HCT116 (cell line): ENCODE data around the gene TMC6. TPM values are rescaled to one million over a fixed set of nuclear protein-coding genes. Genes with fewer than 3 reads are reported as not detected.

Experiments used
- ATAC-seq: fragments of 200-7000 bp; cut with Tn5 transposase; 2 replicates; pipeline ENCODE4 v1.9.1; 2020; ENCODE audit warnings: mild to moderate bottlenecking, moderate library complexity
- BruUV-seq: library from RNA; stranded (reverse); fragments of 400-500 nt; replicated peaks from 2 replicates; lab custom pipeline; 2021; lab: Mats Ljungman, UMichigan
- CTCF ChIA-PET: fragments of 300-600 bp; sonication (Branson Sonifier 250); formaldehyde crosslinking; loops from one replicate; lab custom pipeline; 2021; ENCODE audit warnings: antibody characterized with exemption; lab: Charles Lee
- POLR2A ChIA-PET: fragments of 300-600, 350-600 bp; sonication (Branson Sonifier 250); formaldehyde crosslinking; loops from one replicate; lab custom pipeline; 2021; ENCODE audit warnings: antibody characterized with exemption; lab: Charles Lee
- RAD21 ChIA-PET, 2 experiments: fragments of 300-600 bp; sonication (Branson Sonifier 250); formaldehyde crosslinking; loops; one replicate each; lab custom pipeline; 2023; ENCODE audit warnings: low total read pairs in 2 of 2; ENCODE audit not compliant: uncharacterized antibody in 2 of 2, unreplicated experiment in 2 of 2, low non-redundant PET in 1 of 2; lab: Charles Lee
- DNase-seq: peaks from one replicate; pipeline ENCODE4 v3.0.0-alpha.2; 2010; ENCODE audit warnings: low read depth, low spot score
- H2AFZ ChIP-seq: fragments of 200-600 bp; shearing (Covaris generic), sonication (generic); 2 replicates; pipeline ENCODE4 v1.6.1; 2017; ENCODE audit warnings: low read depth, mixed run types, mixed read lengths, antibody characterized with exemption, low read length; ENCODE audit not compliant: poor library complexity, severe bottlenecking
- H3K27ac ChIP-seq: 2 replicates; pipeline ENCODE4 v1.5.1; 2012; ENCODE audit warnings: low read depth, low read length
- H3K27me3 ChIP-seq: fragments of 200-600 bp; sonication (generic); 2 replicates; pipeline ENCODE4 v1.6.1; 2016; ENCODE audit warnings: mixed run types, low read length, mixed read lengths; ENCODE audit not compliant: insufficient read depth
- H3K36me3 ChIP-seq, 2 experiments: fragments of 200-500 bp in 1 of 2; fragments of 200-600 bp in 1 of 2; sonication (Bioruptor generic) in 1 of 2; sonication (generic) in 1 of 2; 2 replicates each; pipeline versions ENCODE4 v1.5.1 to v1.6.1; 2014 to 2016; ENCODE audit warnings: low read length in 2 of 2, inconsistent platforms in 1 of 2, mixed read lengths in 1 of 2, mixed run types in 1 of 2; ENCODE audit not compliant: insufficient read depth in 2 of 2, control insufficient read depth in 1 of 2
- H3K4me1 ChIP-seq, 2 experiments: fragments of 200-600 bp in 1 of 2; sonication (generic) in 1 of 2; 2 replicates each; pipeline versions ENCODE4 v1.5.1 to v1.6.1; 2012 to 2017; ENCODE audit warnings: low read length in 2 of 2, inconsistent platforms in 1 of 2, mild to moderate bottlenecking in 1 of 2, mixed read lengths in 1 of 2, mixed run types in 1 of 2, moderate library complexity in 1 of 2; ENCODE audit not compliant: insufficient read depth in 2 of 2, control insufficient read depth in 1 of 2
- H3K4me2 ChIP-seq: fragments of 200-600 bp; sonication (generic); 2 replicates; pipeline ENCODE4 v1.6.1; 2017; ENCODE audit warnings: mixed run types, low read length, mixed read lengths
- H3K4me3 ChIP-seq, 2 experiments: fragments of 200-600 bp in 1 of 2; sonication (generic) in 1 of 2; replicated peaks in 1 of 2; 2 replicates each; pipeline ENCODE4 v1.5.1; 2011 to 2016; ENCODE audit warnings: low read length in 2 of 2, control low read depth in 1 of 2, low read depth in 1 of 2, mild to moderate bottlenecking in 1 of 2, mixed read lengths in 1 of 2, mixed run types in 1 of 2
- H3K79me2 ChIP-seq: fragments of 200-600 bp; sonication (generic); 2 replicates; pipeline ENCODE4 v1.6.1; 2017; ENCODE audit warnings: mild to moderate bottlenecking, mixed run types, low read length, moderate library complexity, mixed read lengths; ENCODE audit not compliant: insufficient read depth
- H3K9ac ChIP-seq: fragments of 200-600 bp; sonication (generic); 2 replicates; pipeline ENCODE4 v1.6.1; 2016; ENCODE audit warnings: low read length, mixed read lengths
- H3K9me2 ChIP-seq: fragments of 200-600 bp; sonication (generic), shearing (Covaris generic); 2 replicates; pipeline ENCODE4 v1.6.1; 2017; ENCODE audit warnings: mixed run types, mild to moderate bottlenecking, moderate library complexity; ENCODE audit not compliant: insufficient read depth
- H3K9me3 ChIP-seq, 2 experiments: fragments of 200-500 bp in 1 of 2; fragments of 200-600 bp in 1 of 2; sonication (Bioruptor generic) in 1 of 2; sonication (generic) in 1 of 2; 2 replicates each; pipeline ENCODE4 v1.6.1; 2014 to 2017; ENCODE audit warnings: low read length in 2 of 2, mixed read lengths in 2 of 2, inconsistent platforms in 1 of 2, low read depth in 1 of 2, mild to moderate bottlenecking in 1 of 2, mixed run types in 1 of 2, moderate library complexity in 1 of 2; ENCODE audit not compliant: control insufficient read depth in 1 of 2, insufficient read depth in 1 of 2
- H4K20me1 ChIP-seq: fragments of 200-600 bp; sonication (generic), shearing (Covaris generic); 2 replicates; pipeline ENCODE4 v1.6.1; 2017; ENCODE audit warnings: mixed run types, mild to moderate bottlenecking, moderate library complexity; ENCODE audit not compliant: insufficient read depth
- CBX3 ChIP-seq: IDR thresholded peaks from 2 replicates; pipeline ENCODE4 v1.6.1; 2012; ENCODE audit warnings: low read depth
- CEBPB ChIP-seq: IDR thresholded peaks from 2 replicates; pipeline ENCODE4 v1.6.1; 2012; ENCODE audit warnings: low read depth
- CTCF ChIP-seq, 3 experiments: fragments of 200-600 bp in 1 of 3; sonication (generic) in 1 of 3; IDR thresholded peaks in 2 of 3; conservative IDR thresholded peaks in 1 of 3; 2 replicates each; pipeline ENCODE4 v1.5.1; 2012 to 2017; ENCODE audit warnings: low read depth in 2 of 3, low read length in 2 of 3, antibody characterized with exemption in 1 of 3, borderline replicate concordance in 1 of 3, control low read depth in 1 of 3, mild to moderate bottlenecking in 1 of 3, mixed read lengths in 1 of 3, mixed run types in 1 of 3, moderate library complexity in 1 of 3; ENCODE audit not compliant: insufficient read depth in 1 of 3
- ELF1 ChIP-seq: IDR thresholded peaks from 2 replicates; pipeline ENCODE4 v1.6.1; 2012; ENCODE audit warnings: low read depth, borderline replicate concordance
- EZH2 ChIP-seq: fragments of 200-600 bp; sonication (generic); IDR thresholded peaks from 2 replicates; pipeline ENCODE4 v1.6.1; 2017; ENCODE audit warnings: antibody characterized with exemption, mixed run types
- EZH2phosphoT487 ChIP-seq: fragments of 200-600 bp; IDR thresholded peaks from 2 replicates; pipeline ENCODE4 v1.6.1; 2018; ENCODE audit warnings: antibody characterized with exemption, borderline replicate concordance
- MAX ChIP-seq: IDR thresholded peaks from 2 replicates; pipeline ENCODE4 v1.6.1; 2012
- POLR2AphosphoS5 ChIP-seq: IDR thresholded peaks from 2 replicates; pipeline ENCODE4 v1.6.1; 2011; ENCODE audit warnings: mild to moderate bottlenecking, low read depth, low read length, moderate library complexity
- RAD21 ChIP-seq: IDR thresholded peaks from 2 replicates; pipeline ENCODE4 v1.6.1; 2012; ENCODE audit warnings: low read depth, mild to moderate bottlenecking
- SIN3A ChIP-seq: IDR thresholded peaks from 2 replicates; pipeline ENCODE4 v1.6.1; 2012; ENCODE audit warnings: low read depth
- SP1 ChIP-seq: IDR thresholded peaks from 2 replicates; pipeline ENCODE4 v1.6.1; 2012; ENCODE audit warnings: low read depth
- SRF ChIP-seq: IDR thresholded peaks from 2 replicates; pipeline ENCODE4 v1.6.1; 2012; ENCODE audit warnings: low read depth
- TCF7L2 ChIP-seq: IDR thresholded peaks from 2 replicates; pipeline ENCODE4 v1.7.0; 2011; ENCODE audit warnings: borderline replicate concordance, inconsistent platforms; ENCODE audit not compliant: insufficient read depth, insufficient read length; ENCODE audit errors: extremely low read depth
- YY1 ChIP-seq: IDR thresholded peaks from 2 replicates; pipeline ENCODE4 v1.6.1; 2011; ENCODE audit warnings: low read length, low read depth, moderate library complexity, mild to moderate bottlenecking; ENCODE audit not compliant: insufficient replicate concordance; ENCODE audit errors: extremely low read depth
- ZFX ChIP-seq: fragments of 450-650 bp; IDR thresholded peaks from 2 replicates; pipeline ENCODE4 v1.6.1; 2017
- intact Hi-C: fragments of 100-400 bp; cut with micrococcal nuclease; formaldehyde crosslinking; loops from 2 replicates; pipeline ENCODE4 v1.10.0; 2022
- total RNA-seq: library from RNA; stranded (reverse); gene quantifications from one replicate; pipeline ENCODE4 v1.2.1, GENCODE V29; 2021; ENCODE audit not compliant: unreplicated experiment

Gene TMC6
- total RNA-seq, 1 experiment from 2014 or later, result 142 TPM

- intact Hi-C loops, result loop anchor here (1.0 to 10.0 kb wide), 3 partner anchors 64 to 313 kb away; no protein-coding TSS in a partner anchor
- POLR2A ChIA-PET, result interaction anchor here (1.0 to 1.2 kb wide), 2 partner anchors 63 to 75 kb away, joined by 3 read pairs; partner anchors contain the start of gene TK1
- no peaks in the 10 kb centered on the region for H3K79me2 ChIP-seq
- no TSS peak for BruUV-seq
- H3K9ac ChIP-seq, result no peak overlapping the region
- no peak for DNase-seq
- RAD21 ChIA-PET, result interaction anchor here in 1 of 2 experiments (1.1 to 1.2 kb wide), 2 partner anchors 65 to 139 kb away, joined by 4 to 6 read pairs; no protein-coding TSS in a partner anchor
- H3K27ac ChIP-seq, result no peak overlapping the region
- H3K4me2 ChIP-seq, result no peak overlapping the region
- no peak overlapping the region for H2AFZ ChIP-seq
- no peaks in the 10 kb centered on the region for H3K36me3 ChIP-seq
- no peak for TF ChIP-seq MAX
- TF ChIP-seq CEBPB, result no peak
- no peak for TF ChIP-seq EZH2
- TF ChIP-seq SP1, result no peak
- TF ChIP-seq SRF, result no peak
- H3K4me1 ChIP-seq, result peaks cover 0 to 4% of the 10 kb centered on the region in 2 experiments; a peak in 1 of 4 replicates
- 0 out of 2 replicates have a peak, but pooled peaks have one; percentile 1 for ATAC-seq
- no peaks in the 10 kb centered on the region for H3K9me2 ChIP-seq
- H3K4me3 ChIP-seq, result no peak overlapping the region
- no peaks in the 10 kb centered on the region for H3K27me3 ChIP-seq
- CTCF ChIA-PET, result interaction anchor here (1.0 to 2.9 kb wide), 7 partner anchors 16 to 95 kb away, joined by 3 to 17 read pairs (median 5); partner anchors contain the start of genes AFMID and TK1
- no peaks in the 10 kb centered on the region for H3K9me3 ChIP-seq
- H4K20me1 ChIP-seq, result no peaks in the 10 kb centered on the region
Observed at GRCh38 chr17:78111727-78112517, 16.6 kb downstream of the TMC6 start.

- ChIA-PET CTCF (interaction anchor here (0.9 to 2.9 kb wide), 2 partner anchors 64 to 140 kb away, joined by 3 to 17 read pairs; no protein-coding TSS in a partner anchor), RAD21 (interaction anchor here in 1 of 2 experiments (0.8 kb wide), 1 partner anchor 19 kb away, joined by 3 read pairs; the partner anchor contains the start of gene TMC8)
- intact Hi-C loops, result loop anchor here (10.0 kb wide), 1 partner anchor 314 kb away; no protein-coding TSS in a partner anchor
- TF ChIP-seq MAX (no peak), YY1 (no peak), ELF1 (no peak), POLR2AphosphoS5 (no peak), ZFX (no peak), CTCF (IDR thresholded peaks at IDR 0.05 in 2 of 3, conservative IDR thresholded peaks at IDR 0.05 in 1 of 3; ENCODE audit: borderline replicate concordance in 1 of 3, insufficient read depth in 1 of 3, low read depth in 2 of 3, low read length in 2 of 3) (no peak), SIN3A (no peak), RAD21 (no peak), CBX3 (no peak), TCF7L2 (no peak), SRF (no peak), EZH2phosphoT487 (no peak)
Observed at GRCh38 chr17:78111016-78111726, 17.4 kb downstream of the TMC6 start.

More at GRCh38 chr17:78111016-78111726, 17.4 kb downstream of the TMC6 start:
- Histone ChIP-seq H2AFZ (no peak overlapping the region), H3K4me3 (no peak overlapping the region), H3K4me1 (peaks cover 0 to 4% of the 10 kb centered on the region in 2 experiments; a peak in 1 of 4 replicates), H3K9ac (no peak overlapping the region), H3K9me2 (no peaks in the 10 kb centered on the region), H3K36me3 (no peaks in the 10 kb centered on the region; a peak in 1 of 4 replicates), H4K20me1 (no peaks in the 10 kb centered on the region), H3K4me2 (no peak overlapping the region), H3K27ac (no peak overlapping the region), H3K79me2 (no peaks in the 10 kb centered on the region), H3K27me3 (no peaks in the 10 kb centered on the region), H3K9me3 (no peaks in the 10 kb centered on the region)
- no TSS peak for BruUV-seq
- POLR2A ChIA-PET, result interaction anchor here (1.0 to 1.2 kb wide), 2 partner anchors 64 to 75 kb away, joined by 3 read pairs; partner anchors contain the start of gene TK1
- no peak for DNase-seq
- no peak for ATAC-seq
